Endothelial cell of umbilical vein (primary cell): ENCODE results near the gene RAB25.

Source experiments
- EZH2 ChIP-seq: IDR thresholded peaks from 2 replicates; pipeline ENCODE4 v1.6.1; 2012; ENCODE audit warnings: borderline replicate concordance, low read depth, mild to moderate bottlenecking, moderate library complexity, low read length, inconsistent platforms; ENCODE audit not compliant: severe bottlenecking
- GATA2 ChIP-seq: IDR thresholded peaks from 2 replicates; pipeline ENCODE4 v1.7.0; 2011; ENCODE audit warnings: low read depth, mild to moderate bottlenecking, moderate library complexity, mixed read lengths, low read length; ENCODE audit not compliant: insufficient read length, insufficient read depth
- JUN ChIP-seq: IDR thresholded peaks from 2 replicates; pipeline ENCODE4 v1.6.1; 2011; ENCODE audit warnings: borderline replicate concordance, low read depth; ENCODE audit not compliant: insufficient read length, insufficient read depth
- POLR2A ChIP-seq: IDR thresholded peaks from 2 replicates; pipeline ENCODE4 v1.6.1; 2012; ENCODE audit warnings: low read depth, mild to moderate bottlenecking, control low read depth, low read length
- POLR2AphosphoS5 ChIP-seq: IDR thresholded peaks from 2 replicates; pipeline ENCODE4 v1.6.1; 2012; ENCODE audit warnings: low read depth, mild to moderate bottlenecking, control low read depth, low read length, moderate library complexity; ENCODE audit not compliant: insufficient read depth
- TF ChIP-seq, protein P1 (sequence below), 2 donors: IDR thresholded peaks; 1 replicate in 1 of 2; 2 replicates in 1 of 2; pipeline ENCODE4 v1.5.1; 2011; ENCODE audit warnings: low read length in 2 of 2, mild to moderate bottlenecking in 2 of 2, moderate library complexity in 2 of 2, control low read depth in 1 of 2, inconsistent platforms in 1 of 2, low read depth in 1 of 2; ENCODE audit not compliant: insufficient read depth in 1 of 2; ENCODE audit errors: extremely low read depth in 1 of 2

DNA sequence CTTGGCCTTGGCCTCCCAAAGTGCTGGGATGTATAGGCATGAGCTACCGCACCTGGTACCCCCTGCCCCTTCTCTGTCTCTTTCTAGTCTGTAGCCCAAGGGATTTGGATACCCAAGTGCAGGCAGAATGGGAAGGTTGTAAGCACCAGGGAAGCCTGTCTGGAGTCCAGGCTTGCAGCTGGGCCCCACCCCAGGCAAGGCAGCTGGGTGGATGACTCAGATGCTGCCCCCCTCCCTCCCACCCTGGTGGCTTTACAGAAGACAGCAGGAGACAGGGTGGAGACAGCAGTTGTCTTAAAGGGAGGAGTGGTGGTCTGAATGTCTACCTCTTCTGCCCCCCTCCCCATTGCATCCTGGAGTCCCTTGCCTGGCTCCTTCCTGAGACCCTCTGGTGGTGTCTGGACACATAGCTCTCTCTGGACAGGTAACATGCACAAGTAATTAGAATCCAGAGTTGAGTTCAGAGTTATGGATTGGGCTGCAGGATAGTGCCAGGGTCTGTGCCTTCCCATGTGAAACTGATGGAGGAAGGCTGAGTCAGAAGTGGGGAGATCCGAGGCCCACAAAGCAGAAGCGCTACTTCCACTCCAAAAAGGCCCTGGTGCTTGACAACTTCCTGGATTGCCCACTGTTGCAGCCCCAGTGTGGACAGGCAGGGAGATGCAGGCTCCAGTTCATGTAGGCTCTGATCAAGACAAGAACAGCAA lies 58.7 kb downstream of the RAB25 start:
- TF ChIP-seq GATA2 (no peak), POLR2A (no peak), POLR2AphosphoS5 (no peak), EZH2 (no peak), JUN (no peak)
- TF ChIP-seq, protein P1, sequence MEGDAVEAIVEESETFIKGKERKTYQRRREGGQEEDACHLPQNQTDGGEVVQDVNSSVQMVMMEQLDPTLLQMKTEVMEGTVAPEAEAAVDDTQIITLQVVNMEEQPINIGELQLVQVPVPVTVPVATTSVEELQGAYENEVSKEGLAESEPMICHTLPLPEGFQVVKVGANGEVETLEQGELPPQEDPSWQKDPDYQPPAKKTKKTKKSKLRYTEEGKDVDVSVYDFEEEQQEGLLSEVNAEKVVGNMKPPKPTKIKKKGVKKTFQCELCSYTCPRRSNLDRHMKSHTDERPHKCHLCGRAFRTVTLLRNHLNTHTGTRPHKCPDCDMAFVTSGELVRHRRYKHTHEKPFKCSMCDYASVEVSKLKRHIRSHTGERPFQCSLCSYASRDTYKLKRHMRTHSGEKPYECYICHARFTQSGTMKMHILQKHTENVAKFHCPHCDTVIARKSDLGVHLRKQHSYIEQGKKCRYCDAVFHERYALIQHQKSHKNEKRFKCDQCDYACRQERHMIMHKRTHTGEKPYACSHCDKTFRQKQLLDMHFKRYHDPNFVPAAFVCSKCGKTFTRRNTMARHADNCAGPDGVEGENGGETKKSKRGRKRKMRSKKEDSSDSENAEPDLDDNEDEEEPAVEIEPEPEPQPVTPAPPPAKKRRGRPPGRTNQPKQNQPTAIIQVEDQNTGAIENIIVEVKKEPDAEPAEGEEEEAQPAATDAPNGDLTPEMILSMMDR (IDR thresholded peaks at IDR 0.05; ENCODE audit: extremely low read depth in 1 of 2, insufficient read depth in 1 of 2, low read depth in 1 of 2, low read length in 2 of 2): no peak
